Activated CD4-positive, alpha-beta T cell treated with anti-CD3 and anti-CD28 coated beads for 1 hour (primary cell): ENCODE results near the gene IREB2.
"Not testable (repeated sequence)": the region's sequence is repeated elsewhere in the genome, so short reads cannot be mapped to it uniquely, and the experiment has no call there.

Experiments
- DNase-seq: peaks from one replicate; pipeline ENCODE4 v3.0.0-alpha.2; 2020

Gene IREB2

DNA sequence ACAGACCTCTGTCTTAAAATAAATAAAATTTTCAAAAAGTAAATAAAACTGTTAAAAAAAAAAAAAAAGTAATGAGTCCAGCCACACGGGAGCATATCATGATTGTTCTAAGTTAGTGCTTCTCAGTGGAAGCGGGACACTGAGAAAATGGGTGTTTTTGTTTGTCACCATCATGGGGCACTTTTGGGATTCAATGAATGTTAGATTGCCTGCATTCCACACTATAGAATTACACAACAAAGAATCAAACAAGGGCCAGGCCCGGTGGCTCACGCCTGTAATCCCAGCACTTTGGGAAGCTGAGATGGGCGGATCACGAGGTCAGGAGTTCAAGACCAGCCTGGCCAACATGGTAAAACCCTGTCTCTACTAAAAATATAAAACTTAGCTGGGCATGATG is 3.3 kb upstream of the IREB2 start:
- DNase-seq: not testable (repeated sequence)

DNA sequence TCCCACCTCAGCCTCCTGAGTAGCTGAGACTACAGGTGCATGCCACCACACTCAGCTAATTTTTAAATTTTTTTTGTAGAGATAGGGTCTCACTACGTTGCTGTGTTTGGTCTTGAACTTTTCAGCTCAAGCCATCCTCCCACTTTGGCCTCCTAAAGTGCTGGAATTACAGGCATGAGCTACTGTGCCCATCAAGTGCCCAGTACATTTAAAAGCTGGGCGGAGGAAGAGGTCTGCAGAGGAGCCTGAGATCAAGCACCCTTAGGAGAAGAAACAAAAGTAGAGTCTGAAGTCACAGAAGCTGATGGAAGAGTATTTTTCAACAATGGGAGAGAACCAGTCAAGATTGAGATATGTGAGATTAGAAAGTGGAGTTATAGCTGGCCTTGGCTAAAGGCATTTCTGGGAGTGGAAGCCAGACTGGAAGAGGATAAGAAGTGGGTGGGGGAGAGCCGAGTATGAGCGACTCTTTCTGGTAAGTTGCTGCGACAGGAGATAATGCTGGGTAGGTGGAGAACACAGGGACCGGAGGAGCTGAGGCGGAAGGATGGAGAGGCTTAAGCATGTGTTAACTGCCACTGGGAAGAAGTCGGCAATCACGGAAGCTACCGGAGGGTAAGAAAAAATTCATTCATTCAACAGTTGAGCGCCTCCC is 782 bp upstream of the IREB2 start:
- DNase-seq: no peak

DNA sequence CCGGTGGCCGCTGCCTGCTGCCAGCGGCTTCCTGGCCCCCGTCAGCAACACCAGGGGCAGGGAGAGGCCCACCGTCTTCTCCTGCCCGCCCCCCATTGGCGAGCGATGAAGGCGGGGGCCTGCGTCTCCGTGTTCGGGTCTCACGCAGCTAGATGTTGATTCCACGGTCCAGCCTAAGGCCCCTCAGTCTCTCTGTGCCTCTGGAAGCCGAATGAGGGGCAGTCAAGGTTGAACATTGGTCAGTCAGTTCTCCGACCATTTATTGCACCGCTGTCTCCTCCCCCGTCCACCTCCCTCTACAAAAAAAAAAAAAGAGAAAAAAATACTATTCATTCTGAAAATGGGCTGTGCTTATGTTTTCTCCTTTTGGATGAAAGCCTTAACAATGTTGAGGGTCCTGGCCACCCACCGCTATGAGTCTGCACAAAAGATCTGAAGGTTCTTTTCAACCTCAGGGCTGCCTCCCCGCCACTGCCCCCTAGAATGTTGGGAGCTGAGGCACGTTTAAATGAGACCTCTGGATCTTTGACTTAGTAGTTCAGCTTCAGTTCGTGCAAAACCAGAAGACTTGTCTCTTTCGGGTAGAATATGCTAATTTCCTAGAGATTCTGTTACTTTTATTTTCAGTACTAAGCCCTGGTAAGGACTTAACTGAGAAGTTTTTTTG is 736 bp downstream of the IREB2 start:
- no peak for DNase-seq

DNA sequence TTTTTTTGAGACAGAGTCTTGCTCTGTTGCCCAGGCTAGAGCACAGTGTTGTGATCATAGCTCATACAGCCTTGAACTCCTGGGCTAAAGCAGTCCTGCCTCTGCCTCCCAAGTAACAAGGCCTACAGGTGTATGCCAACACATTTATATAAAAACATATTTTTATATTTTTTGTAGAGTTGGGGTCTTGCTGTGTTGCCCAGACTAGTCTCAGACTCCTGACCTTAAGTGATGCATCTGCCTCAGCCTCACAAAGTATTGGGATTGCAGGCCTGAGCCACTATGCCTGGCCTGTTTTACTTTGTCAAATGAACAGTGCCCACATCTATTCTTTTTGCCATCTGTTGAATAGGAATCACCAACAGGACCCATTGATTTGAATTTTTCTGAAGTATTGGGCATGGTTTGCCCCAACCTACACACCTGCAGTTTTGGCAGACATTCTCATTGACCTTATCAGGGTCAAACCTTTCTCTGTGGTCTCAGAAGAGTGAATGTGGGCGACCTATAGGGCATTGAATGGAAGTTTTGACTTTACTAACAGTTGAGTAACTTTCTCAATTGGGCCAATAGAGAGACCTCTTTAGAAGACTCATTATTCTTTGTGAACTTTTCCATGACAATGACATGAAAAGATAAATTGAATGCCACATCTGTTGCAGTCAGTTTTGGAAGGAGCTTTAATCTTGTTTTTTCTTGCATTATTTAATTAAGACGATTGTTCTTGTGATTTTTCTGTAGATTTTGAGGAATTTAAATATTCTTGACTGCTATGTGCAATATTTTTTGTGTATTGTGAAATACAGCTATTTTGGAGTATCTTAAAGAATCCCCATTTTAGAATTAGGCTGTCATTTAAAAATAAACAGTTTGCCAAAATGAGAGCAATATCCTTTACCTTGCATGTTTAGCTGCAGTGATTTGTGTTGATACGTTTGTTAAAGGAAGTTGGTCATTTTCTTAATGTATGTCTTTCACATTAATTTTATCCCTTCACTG is 2.7 kb downstream of the IREB2 start:
- no peak for DNase-seq

DNA sequence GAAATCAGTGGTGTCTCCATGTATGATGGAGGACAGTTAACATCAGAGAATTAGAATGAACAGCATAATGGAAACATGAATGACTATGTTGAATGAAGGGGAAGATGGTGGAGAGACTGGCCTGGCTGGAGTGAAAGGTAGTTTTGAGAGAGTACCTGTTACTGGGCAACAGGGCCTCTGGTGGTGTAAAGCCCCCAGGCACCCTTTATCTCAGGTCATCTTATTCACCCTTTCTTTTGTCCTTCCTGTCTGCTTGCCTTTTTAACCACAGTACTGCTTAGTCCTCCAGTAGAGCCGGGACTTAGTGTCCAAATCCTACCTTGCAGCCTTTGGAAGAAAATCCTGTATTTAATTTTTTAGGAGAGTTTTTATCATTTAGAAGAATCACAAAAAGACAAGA is 6.2 kb downstream of the IREB2 start:
- DNase-seq: no peak

DNA sequence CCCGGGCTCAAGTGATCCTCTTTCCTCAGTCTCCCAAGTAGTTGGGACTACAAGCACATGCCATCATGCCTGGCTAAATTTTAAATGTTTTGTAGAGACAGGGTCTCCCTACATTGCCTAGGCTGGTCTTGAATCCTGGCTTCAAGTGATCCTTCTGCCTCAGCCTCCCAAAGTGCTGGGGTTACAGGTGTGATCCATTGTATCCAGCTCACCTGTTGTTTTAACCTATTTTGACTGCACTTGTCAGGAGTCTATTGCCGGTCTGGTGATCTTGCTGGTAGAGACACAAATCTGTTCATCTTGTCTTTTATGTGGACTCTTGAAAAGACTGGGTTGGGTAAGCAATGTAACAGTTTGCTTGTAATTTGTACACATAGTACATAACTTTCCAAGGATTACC is 7.9 kb downstream of the IREB2 start:
- no peak for DNase-seq

DNA sequence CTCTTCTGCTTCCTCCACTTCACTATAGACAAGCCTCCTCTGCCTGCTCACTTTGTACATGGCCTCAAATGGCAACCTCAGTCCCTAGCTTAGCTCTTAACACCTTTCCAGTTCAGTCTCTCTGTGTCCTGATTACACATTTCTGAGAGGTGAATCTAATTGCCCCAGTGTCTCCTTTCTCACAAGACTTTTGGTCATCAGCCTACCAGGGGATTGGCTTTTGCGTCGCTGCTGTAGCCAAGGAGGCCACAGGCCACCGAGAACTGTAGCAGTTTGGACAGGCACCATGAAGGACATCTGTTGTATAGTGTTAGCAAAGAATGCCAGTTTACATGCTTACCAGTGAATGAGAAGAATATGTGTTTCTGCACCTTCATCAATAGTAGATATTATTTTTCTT is 8.5 kb downstream of the IREB2 start:
- no peak for DNase-seq

DNA sequence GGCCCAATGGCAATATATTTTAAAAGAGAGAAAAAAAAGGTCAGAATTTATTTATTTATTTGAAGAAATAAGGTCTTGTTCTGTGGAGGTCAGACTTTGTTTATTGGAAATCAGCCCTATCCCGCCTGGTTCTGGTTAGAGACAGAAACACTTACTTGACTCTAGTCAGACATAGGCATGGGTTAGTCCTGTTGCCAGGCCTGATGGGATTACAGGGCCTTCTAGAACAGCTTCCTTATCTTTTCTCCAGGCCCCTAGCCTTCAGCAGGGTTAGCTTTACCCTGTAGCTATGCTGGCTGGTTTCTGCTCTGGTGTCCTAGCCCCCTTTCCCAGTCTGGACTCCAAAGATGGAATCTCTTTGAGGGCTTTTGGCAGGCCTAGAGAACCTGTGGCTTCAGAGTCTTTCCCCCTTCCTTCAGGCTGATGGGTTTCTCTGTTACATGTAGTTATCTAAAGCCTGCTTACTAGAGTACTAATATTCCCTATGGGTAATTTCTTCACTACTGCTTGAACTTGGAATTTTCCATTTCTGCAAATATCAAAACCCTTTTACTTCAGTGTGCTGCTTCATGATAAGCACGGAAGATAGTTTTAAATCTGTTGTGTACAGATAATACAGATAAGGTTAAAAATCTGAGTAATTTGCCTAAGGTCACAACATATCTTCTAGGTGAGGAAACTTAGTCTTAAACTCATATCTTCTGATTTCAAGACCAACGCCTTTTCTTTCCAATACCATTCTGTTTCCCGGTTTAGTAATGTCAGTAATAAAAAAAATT is 10.6 kb downstream of the IREB2 start:
- DNase-seq: no peak

DNA sequence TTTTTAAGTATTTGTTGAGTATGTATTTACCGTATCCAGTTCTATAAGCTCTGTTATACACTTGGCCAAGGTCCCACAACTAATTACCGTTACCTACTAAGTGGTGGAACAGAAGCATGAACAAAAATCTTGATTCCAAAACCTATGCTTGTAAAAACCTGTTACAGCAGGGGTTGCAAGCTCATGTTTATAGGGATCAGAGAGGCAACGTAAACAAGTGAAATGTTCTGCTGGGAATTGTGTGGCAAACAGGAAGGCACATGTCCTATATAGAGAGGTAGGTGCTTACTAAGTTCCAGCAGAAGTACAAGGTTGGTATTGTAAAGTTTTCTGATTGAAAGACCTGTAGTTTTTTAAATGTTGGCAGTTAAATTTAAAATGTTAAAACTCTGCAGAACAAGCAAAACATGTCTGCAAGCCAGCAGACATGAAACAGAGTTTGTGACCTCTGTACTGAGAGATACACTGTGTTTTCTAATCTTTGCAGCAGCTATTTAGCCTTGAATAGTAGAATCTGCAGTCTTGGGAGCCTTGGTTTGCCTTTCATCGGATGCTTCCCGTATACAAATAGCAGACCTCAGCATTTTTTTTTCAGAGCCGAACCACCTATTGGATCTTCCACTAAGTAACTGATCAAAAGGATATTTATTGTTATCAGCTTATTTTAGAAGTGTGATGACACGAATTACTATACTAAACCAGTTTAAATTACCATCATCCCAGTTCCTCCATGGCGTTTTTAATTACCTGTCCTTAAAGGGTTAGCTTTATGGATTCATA is 11.4 kb downstream of the IREB2 start:
- no peak for DNase-seq

DNA sequence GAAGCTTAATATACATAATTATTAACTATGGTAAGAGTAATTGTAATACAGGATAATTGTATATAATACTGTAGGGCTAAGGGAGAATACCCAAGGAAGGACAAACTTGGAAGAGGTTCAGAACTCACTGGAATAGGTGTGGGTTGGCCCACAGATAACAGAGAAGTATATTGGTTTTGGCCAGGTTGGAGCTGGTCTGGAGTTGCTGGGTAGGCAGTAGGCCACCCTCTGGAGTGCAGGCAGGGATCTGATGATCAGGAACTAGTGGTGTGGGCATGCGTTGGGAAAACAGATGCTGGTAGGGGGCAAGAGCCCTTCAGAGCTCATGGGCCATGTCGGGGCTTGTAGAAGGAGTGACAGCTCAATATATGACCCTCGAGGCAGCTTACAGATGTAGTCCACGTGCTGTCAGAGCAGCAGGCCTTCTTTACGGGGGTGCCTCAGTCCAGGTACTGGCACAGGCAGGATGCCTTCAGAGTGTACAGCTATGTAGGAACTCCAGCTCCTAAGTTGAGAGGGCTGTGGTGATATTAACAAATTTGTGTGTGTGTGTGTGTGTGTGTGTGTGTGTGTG is 12.4 kb downstream of the IREB2 start:
- DNase-seq: no peak

DNA sequence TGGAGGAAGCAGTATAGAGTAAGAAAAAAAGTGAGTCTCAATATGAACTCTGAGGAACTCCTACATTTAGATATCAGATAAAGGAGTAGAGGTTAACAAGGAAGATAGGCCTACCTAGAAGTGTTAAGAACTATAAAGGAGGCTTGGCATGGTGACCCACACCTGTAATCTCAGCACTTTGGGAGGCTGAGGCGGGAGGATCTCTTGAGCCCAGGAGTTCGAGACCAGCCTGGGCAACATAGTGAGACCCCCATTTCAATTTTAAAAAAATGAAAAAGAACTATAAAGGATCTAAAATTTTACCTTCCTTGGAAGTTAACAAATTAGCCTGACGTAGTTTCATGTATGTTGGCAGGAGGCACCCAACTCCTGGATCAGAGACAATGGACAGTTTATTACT is 14.5 kb downstream of the IREB2 start:
- DNase-seq: no peak

DNA sequence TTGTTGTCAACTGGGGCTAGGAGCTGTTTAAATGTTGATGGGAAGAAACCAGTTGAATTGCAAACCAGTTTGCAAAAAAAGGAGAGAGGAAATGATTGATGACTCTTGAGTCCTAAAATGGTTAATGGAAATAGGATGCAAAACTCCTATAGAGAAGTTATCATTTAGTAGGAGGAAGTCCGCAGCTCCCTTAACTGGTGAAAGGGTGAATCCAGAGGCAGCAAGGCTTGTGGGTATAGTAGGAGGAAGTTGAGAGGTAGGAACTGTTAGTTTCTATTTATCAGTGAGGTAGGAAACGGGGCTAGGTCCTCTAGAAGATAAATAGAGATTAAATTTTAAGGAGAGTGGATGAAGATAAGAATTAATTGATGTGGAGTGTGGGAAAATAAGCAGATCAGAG is 15.4 kb downstream of the IREB2 start:
- no peak for DNase-seq

DNA sequence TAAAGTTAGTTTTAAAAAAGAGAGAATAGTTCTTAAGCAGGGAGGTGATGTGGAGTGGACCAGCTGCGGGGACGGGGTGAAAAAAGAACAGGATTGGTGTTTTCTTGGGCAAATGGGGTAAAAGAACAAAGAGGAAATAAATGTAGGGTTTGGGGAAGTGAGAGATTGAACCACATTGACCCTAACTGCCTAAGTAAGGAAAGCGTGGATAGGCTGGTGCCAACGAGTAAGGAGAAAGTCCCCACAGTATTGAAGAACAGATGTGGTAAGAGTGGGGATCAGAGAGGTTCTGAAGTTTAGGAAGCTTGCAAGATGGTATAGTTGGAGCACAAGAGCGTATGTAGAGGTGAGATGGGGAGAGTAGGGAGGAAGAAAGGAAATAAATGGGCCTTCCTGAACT is 17.0 kb downstream of the IREB2 start:
- DNase-seq: no peak

DNA sequence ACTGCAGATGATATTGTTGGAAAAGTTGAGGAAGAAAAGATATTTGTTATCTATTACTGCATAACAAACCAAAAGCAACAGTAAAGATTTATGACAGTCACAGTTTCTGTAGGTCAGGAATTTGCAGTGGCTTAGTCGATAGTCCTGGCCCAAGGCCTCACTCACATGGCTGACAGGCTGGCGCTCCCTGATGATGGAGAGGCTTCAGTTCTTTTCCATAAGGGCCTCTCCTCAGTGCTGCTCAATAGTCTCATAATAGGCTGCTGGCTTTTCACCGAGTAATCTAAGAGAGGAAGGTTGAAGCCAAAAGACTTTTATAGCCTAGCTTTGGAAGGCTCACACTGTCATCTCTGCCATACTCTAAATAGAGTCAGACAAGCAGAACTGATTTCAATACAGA is 17.7 kb downstream of the IREB2 start:
- no peak for DNase-seq

DNA sequence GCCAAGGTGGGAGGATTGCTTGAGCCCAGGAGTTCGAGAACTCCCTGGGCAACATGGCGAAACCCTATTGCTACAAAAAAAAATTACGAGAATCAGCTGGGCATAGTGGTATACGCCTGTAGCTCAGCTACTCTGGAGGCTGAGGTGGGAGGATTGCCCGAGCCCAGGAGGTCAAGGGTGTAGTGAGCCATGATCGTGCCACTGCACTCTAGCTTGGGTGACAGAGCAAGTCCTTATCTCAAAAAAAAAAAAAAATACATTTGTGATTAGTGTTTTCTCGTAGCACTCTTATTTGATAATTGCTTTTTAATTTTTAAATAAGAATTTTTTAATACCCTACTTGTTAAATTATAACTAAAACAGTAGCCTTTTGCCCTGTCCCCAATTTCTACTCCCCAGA is 18.4 kb downstream of the IREB2 start:
- DNase-seq: no peak

DNA sequence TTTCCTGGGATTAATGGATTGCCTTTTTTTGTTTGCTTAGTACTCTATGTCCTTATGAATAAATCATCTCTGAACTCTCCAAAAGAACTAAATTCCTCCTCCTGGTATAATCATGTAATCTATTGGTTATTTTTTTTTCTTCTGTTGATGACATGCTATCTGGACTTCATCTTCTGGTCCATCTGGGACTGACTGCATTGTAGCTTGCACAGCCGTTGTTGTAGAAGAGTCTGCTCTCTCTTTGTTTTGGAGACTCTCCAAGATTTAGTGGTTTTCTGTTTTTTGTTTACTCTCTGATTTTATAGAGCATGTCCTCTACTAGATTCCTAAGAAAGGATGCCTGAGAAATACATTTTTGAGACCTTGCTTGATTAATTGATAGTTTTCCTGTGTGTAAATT is 19.1 kb downstream of the IREB2 start:
- no peak for DNase-seq

DNA sequence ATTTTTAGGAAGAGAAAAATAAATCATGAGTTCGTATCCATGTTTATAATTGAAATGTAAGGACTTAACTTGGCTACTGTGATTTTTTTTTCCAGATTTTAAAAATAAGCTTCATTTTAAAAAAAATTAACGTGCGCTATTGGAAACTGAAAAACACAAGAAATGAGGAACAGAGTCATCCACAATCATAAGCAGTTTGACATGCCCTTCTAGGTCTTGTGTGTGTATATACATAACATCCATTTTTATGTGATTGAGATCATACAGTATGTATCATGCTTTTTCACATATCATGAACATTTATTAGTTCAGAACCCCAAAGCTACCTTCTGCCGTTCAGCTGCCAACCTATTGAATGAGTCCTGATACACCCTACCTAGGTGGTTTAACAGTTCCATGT is 22.7 kb downstream of the IREB2 start:
- DNase-seq: no peak

DNA sequence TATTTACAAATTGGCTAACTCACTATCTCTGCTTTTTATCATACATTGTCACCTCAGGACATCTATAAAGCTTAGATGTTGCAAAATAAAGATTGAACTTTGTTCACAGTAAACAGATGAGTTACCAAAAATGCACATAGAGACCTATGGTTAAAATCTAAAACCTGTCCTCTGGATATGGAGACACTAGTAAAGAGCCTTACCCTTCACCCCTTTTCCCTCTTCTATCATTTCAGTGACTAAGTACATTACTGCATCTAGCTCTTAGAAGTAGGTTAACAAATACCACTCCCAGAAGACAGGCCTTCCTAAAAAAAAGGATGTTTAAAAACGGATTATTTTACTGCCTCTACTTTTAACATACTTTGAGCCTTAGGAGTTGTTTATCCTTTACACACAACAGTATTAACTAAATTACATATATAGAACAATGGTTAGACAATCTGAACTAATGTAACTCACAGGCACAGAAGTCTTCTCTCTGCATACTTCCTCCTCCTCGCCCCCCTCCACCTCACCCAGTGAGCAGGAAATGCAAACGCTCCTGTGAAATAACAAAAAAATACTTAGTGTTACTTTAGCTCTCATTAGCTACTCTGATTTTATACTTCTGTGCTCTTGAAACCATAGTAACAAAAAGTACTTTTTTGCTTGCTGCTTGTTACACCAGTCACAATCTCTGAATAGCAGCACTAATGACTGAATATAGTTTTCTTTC is 23.3 kb downstream of the IREB2 start:
- no peak for DNase-seq

DNA sequence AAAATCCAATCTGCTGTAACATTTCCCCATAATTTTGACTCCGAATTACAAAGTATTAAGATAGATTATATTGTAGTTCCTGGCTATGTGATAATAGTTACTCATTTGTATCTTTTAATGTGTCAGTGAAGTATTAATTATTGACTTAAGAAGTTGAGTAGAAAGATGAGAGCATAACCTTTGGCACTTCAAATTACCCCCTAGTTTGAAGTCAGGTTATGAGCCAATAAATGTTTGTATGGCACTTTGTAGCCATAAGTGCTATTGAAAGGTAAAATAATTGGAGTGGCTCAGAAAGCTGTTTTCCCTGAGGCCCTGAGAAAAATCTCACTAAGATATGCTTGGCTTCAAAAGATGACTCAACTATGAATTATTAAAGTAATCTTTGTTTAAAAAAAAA is 31.0 kb downstream of the IREB2 start:
- DNase-seq: no peak

DNA sequence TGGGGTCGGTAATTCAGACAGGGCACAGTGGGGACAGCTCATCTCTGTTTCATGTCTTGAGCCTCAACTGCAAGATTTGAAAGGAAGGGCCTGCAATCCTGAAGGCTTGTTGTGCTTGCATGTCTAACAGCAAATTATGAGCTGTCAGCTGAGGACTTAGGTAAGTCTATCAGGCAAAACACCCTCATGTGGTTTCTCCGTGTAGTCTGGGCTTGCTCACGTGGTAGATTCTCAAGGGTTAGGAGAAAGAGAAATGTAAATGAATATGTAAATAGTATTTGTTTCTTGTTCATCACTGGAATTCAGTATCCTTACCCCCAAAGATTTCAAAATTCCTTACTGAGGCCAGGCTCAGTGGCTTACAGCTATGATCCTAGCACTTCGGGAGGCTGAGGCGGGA is 39.3 kb downstream of the IREB2 start:
- DNase-seq: no peak

DNA sequence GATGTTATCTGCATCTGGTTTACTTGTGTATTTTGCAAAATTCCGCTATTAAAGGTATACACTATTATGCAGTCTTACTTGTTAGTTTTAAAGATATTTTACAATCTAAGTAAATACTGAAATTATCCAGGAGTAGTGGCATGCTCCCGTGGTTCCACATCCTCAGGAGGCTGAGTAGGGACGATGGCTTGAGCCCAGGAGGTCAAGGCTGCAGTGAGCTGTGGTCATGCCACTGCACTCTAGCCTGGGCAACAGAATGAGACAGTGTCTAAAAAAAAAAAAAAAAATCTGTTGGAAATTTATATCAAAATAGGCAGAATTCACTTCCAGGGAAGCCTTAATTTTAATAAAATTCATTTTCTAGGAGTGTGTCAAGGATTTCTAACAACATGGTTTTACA is 41.6 kb downstream of the IREB2 start:
- DNase-seq: no peak
